Measurements from ENCODE around the gene APOA1. TPM values are rescaled to one million over a fixed set of nuclear protein-coding genes. Genes with fewer than 3 reads are reported as not detected.

Gene APOA1
- total RNA-seq, 2 experiments from 2014 or later: 0.47 to 0.77 TPM

GRCh38 chr11:116790167-116791001 lies 47.0 kb downstream of the APOA1 start:
- Mint-ChIP-seq H3K36me3 (ENCODE audit: low read depth) (peaks cover 30% of the 10 kb centered on the region), H3K27me3 (no peaks in the 10 kb centered on the region), H3K4me3 (peak overlapping the region; percentile 85), H3K9me3 (no peaks in the 10 kb centered on the region), H3K4me1 (ENCODE audit: low read depth) (peaks cover 51% of the 10 kb centered on the region), H3K27ac (peak overlapping the region; percentile 81)
- Histone ChIP-seq H3K4me3 (ENCODE audit: low read length) (no peak overlapping the region), H3K27ac (ENCODE audit: low read depth in 1 of 2, low read length in 2 of 2) (no peak overlapping the region), H3K27me3 (ENCODE audit: control insufficient read depth in 1 of 2, insufficient read depth in 2 of 2, low read length in 2 of 2) (no peaks in the 10 kb centered on the region), H3K36me3 (ENCODE audit: insufficient read depth, low read length) (peaks cover 12% of the 10 kb centered on the region), H3K4me1 (ENCODE audit: insufficient read depth, low read length) (peaks cover 38% of the 10 kb centered on the region), H3K9me3 (ENCODE audit: control insufficient read depth in 1 of 2, insufficient read depth in 1 of 2, low read length in 2 of 2) (no peaks in the 10 kb centered on the region)
- ATAC-seq (ENCODE audit: poor library complexity) (no peak), DNase-seq (peak in 1 of 14 experiments; percentile 31)
- no peak for TF ChIP-seq CTCF (IDR thresholded peaks at IDR 0.05)
- intact Hi-C loops (cut with DNase I, micrococcal nuclease): loop anchor here (1.0 to 5.0 kb wide), 4 partner anchors 46 to 436 kb away; no protein-coding TSS in a partner anchor
- ChIA-PET POLR2A (interaction anchor here (0.6 to 2.6 kb wide), 9 partner anchors 16 to 354 kb away, joined by 3 to 20 read pairs (median 4); partner anchors contain the start of genes PAFAH1B2 and SIK3), CTCF (interaction anchor here (0.6 to 2.0 kb wide), 23 partner anchors 7 to 436 kb away, joined by 3 to 17 read pairs (median 3); partner anchors contain the start of genes BUD13 and SIK3)

DNA sequence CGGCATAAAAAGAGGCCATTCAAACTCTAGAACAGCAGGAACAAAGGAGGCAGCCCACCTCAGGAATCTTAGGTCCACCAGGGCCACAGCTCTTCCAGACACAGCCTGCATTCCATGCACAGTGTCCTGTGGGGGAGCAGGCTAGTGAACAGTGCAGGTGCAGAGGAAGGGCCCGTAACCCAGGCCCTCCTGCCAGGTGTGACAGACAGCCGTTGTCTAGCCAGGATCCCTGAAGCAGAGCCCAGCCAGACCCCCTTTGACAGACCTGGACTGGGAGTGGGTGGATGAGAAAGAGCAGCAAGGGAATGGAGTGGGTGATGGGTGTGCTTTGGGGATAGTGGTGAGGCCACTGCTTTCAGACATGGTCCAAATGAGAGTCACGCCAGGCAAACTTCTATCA lies 48.4 kb downstream of the APOA1 start:
- no peaks in the 10 kb centered on the region for H3K27me3 Mint-ChIP-seq
- ChIA-PET POLR2A (interaction anchor here (0.5 to 2.6 kb wide), 3 partner anchors 28 to 282 kb away, joined by 3 to 20 read pairs (median 4); no protein-coding TSS in a partner anchor), CTCF (no interaction called here)
- H3K9me3 Mint-ChIP-seq: no peaks in the 10 kb centered on the region
- no peak for ATAC-seq (ENCODE audit: poor library complexity)
- H3K4me1 Mint-ChIP-seq (ENCODE audit: low read depth): peaks cover 55% of the 10 kb centered on the region
- Histone ChIP-seq H3K27me3 (ENCODE audit: control insufficient read depth in 1 of 2, insufficient read depth in 2 of 2, low read length in 2 of 2) (no peaks in the 10 kb centered on the region), H3K4me1 (ENCODE audit: insufficient read depth, low read length) (peaks cover 41% of the 10 kb centered on the region), H3K27ac (ENCODE audit: low read depth in 1 of 2, low read length in 2 of 2) (no peak overlapping the region), H3K36me3 (ENCODE audit: insufficient read depth, low read length) (peaks cover 26% of the 10 kb centered on the region), H3K9me3 (ENCODE audit: control insufficient read depth in 1 of 2, insufficient read depth in 1 of 2, low read length in 2 of 2) (no peaks in the 10 kb centered on the region), H3K4me3 (ENCODE audit: low read length) (no peak overlapping the region)
- intact Hi-C loops (cut with DNase I, micrococcal nuclease): loop anchor here (1.0 to 5.0 kb wide), 6 partner anchors 16 to 538 kb away; partner anchors contain the start of genes BUD13 (in 2 of the 2), PCSK7 (in 2 of the 2), RNF214 (in 2 of the 2) and CEP164 (in 1 of the 2)
- H3K4me3 Mint-ChIP-seq: peak overlapping the region; percentile 94
- DNase-seq: peak in 1 of 14 experiments; percentile 8
- H3K36me3 Mint-ChIP-seq (ENCODE audit: low read depth): peaks cover 44% of the 10 kb centered on the region
- no peak for TF ChIP-seq CTCF (IDR thresholded peaks at IDR 0.05)
- peak overlapping the region; percentile 96 for H3K27ac Mint-ChIP-seq

- ChIA-PET CTCF (interaction anchor here (1.1 to 1.3 kb wide), 2 partner anchors 22 to 48 kb away, joined by 3 read pairs; no protein-coding TSS in a partner anchor), POLR2A (interaction anchor here (0.7 to 3.0 kb wide), 16 partner anchors 12 to 443 kb away, joined by 3 to 64 read pairs (median 4); partner anchors contain the start of genes BUD13, PAFAH1B2, PCSK7 and SIDT2)
- H3K27me3 Mint-ChIP-seq: no peaks in the 10 kb centered on the region
- peak overlapping the region; percentile 94 for H3K4me3 Mint-ChIP-seq
- peak overlapping the region; percentile 96 for H3K27ac Mint-ChIP-seq
- peak overlapping the region; percentile 63 to 79 for H3K27ac ChIP-seq (ENCODE audit: low read depth in 1 of 2, low read length in 2 of 2)
- H3K4me1 Mint-ChIP-seq (ENCODE audit: low read depth): peaks cover 55% of the 10 kb centered on the region
- intact Hi-C loops (cut with DNase I, micrococcal nuclease): loop anchor here (1.0 to 5.0 kb wide), 6 partner anchors 16 to 539 kb away; partner anchors contain the start of genes BUD13 (in 2 of the 2), PCSK7 (in 2 of the 2), RNF214 (in 2 of the 2) and CEP164 (in 1 of the 2)
- H3K4me1 ChIP-seq (ENCODE audit: insufficient read depth, low read length): peaks cover 42% of the 10 kb centered on the region
- peaks cover 31% of the 10 kb centered on the region for H3K36me3 ChIP-seq (ENCODE audit: insufficient read depth, low read length)
- no peaks in the 10 kb centered on the region for H3K27me3 ChIP-seq (ENCODE audit: control insufficient read depth in 1 of 2, insufficient read depth in 2 of 2, low read length in 2 of 2)
- peak in 1 of 14 experiments; percentile 22 for DNase-seq
- no peak for ATAC-seq (ENCODE audit: poor library complexity)
- TF ChIP-seq CTCF (IDR thresholded peaks at IDR 0.05): no peak
- H3K36me3 Mint-ChIP-seq (ENCODE audit: low read depth): peaks cover 47% of the 10 kb centered on the region
- no peaks in the 10 kb centered on the region for H3K9me3 ChIP-seq (ENCODE audit: control insufficient read depth in 1 of 2, insufficient read depth in 1 of 2, low read length in 2 of 2)
- no peaks in the 10 kb centered on the region for H3K9me3 Mint-ChIP-seq
- H3K4me3 ChIP-seq (ENCODE audit: low read length): peak overlapping the region; percentile 85
Measured at GRCh38 chr11:116788534-116788933, 48.9 kb downstream of the APOA1 start.

All from CD4-positive, alpha-beta T cell (primary cell).